T-helper 1 cell treated with Interleukin-12 subunit alpha and Interleukin-12 subunit beta and Interleukin-4 antibody, amounts not matched to agents 30 μg/mL and 1 μg/mL, for 36 hours (primary cell): ENCODE measurements around the gene SLC25A21.

Source experiments
- H3K27ac Mint-ChIP-seq: one replicate; pipeline ENCODE4 v1.8.0; 2021; ENCODE audit warnings: mild to moderate bottlenecking, mixed read lengths
- H3K27me3 Mint-ChIP-seq: one replicate; pipeline ENCODE4 v1.8.0; 2021; ENCODE audit warnings: low read depth, mixed read lengths
- H3K36me3 Mint-ChIP-seq: one replicate; pipeline ENCODE4 v1.8.0; 2021; ENCODE audit warnings: low read depth, mixed read lengths
- H3K4me1 Mint-ChIP-seq: one replicate; pipeline ENCODE4 v1.8.0; 2021; ENCODE audit warnings: low read depth, mixed read lengths
- H3K4me3 Mint-ChIP-seq: one replicate; pipeline ENCODE4 v1.8.0; 2021; ENCODE audit warnings: mild to moderate bottlenecking, moderate library complexity, mixed read lengths
- H3K9me3 Mint-ChIP-seq: one replicate; pipeline ENCODE4 v1.8.0; 2021; ENCODE audit warnings: mixed read lengths

The SLC25A21 gene

DNA sequence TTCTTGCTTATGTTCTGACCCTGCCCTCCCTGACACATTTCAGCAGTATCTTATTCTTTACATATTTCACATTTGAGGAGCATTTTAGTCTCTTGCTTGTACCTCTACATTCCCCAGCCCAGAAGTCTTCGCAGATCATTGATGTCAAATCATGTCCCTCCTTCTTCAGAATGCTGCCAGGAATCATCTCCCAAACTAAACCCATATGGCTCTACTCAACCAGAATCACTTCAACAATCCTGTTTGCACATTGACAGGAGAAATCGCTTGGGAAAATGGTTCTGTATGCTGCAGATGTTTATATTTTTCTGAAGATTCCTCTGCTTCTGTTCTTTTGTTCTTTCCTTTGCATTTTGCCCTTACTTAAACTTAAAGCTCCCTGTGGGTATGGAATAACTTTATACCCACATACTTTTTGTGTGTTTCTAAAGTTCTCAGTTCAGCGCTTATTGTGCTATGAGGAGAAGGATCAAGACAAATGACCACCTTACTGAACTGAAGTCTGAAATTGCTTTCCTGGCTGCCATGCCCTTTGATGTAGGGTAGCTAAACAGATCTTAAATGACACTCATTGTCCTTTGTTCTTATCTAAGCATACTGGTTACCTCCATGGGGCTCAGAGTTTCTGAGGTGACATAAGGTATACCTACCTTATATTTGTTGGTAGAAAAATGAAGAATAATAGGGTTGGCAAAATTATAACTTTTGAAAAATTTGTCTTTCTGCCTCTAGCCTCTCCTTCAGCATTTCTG is 134.6 kb downstream of the SLC25A21 start:
- Mint-ChIP-seq H3K27me3 (no peaks in the 10 kb centered on the region), H3K4me1 (no peaks in the 10 kb centered on the region), H3K4me3 (no peak overlapping the region), H3K9me3 (no peaks in the 10 kb centered on the region), H3K36me3 (no peaks in the 10 kb centered on the region), H3K27ac (no peak overlapping the region)

DNA sequence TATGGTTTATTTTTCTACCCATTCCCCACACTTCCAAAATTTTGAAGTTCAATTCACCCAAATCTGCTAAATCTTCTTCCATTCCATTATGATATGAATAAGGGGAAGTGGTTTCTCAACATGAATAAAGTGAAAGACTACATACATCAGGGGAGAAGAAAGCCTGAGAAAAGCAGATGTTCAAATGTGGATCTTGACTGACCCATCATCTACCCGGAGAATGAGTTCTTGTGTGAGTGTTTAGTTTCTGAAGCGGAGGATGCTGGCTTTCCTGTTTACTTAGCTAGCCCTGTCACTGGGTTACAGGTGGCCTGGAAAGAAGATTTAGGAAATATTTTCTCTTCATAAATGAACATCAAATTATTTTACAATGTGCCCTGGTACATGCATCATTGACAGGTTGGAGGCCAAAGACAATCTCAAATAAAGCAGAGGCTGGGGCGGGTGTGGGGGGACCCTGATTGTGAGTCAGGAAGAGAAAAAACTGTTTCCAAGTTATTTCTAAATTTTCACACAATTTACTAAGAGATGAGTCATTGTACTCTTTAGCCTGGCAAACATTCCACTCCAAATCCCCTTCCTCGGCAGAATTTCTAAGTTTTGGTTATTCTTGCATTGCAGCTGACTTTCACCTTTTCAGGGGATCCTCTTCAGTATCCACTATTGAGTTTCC is 135.6 kb downstream of the SLC25A21 start:
- Mint-ChIP-seq H3K27ac (no peak overlapping the region), H3K4me1 (no peaks in the 10 kb centered on the region), H3K9me3 (no peaks in the 10 kb centered on the region), H3K4me3 (no peak overlapping the region), H3K27me3 (no peaks in the 10 kb centered on the region), H3K36me3 (no peaks in the 10 kb centered on the region)

DNA sequence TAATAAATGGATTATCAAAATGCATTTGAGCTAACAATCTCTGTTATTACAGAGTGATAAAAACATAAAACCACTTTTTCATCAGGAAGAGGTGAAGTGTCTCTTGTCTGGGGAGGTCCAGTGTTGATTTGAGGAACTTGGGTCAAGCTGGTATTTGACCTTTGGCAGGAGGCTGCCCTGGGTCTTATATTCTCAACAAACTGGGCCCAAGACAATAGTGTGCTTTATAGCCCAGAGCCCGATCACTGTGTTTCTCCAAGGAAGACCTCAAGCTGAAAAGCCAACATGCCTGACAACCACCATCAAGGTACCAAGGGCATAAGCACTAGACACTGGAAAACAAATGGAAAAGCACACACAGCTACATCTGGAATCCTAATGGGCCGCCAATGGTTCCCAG is 137.0 kb downstream of the SLC25A21 start:
- H3K36me3 Mint-ChIP-seq, result no peaks in the 10 kb centered on the region
- no peaks in the 10 kb centered on the region for H3K27me3 Mint-ChIP-seq
- H3K4me3 Mint-ChIP-seq, result no peak overlapping the region
- no peak overlapping the region for H3K27ac Mint-ChIP-seq
- no peaks in the 10 kb centered on the region for H3K9me3 Mint-ChIP-seq
- H3K4me1 Mint-ChIP-seq, result no peaks in the 10 kb centered on the region

DNA sequence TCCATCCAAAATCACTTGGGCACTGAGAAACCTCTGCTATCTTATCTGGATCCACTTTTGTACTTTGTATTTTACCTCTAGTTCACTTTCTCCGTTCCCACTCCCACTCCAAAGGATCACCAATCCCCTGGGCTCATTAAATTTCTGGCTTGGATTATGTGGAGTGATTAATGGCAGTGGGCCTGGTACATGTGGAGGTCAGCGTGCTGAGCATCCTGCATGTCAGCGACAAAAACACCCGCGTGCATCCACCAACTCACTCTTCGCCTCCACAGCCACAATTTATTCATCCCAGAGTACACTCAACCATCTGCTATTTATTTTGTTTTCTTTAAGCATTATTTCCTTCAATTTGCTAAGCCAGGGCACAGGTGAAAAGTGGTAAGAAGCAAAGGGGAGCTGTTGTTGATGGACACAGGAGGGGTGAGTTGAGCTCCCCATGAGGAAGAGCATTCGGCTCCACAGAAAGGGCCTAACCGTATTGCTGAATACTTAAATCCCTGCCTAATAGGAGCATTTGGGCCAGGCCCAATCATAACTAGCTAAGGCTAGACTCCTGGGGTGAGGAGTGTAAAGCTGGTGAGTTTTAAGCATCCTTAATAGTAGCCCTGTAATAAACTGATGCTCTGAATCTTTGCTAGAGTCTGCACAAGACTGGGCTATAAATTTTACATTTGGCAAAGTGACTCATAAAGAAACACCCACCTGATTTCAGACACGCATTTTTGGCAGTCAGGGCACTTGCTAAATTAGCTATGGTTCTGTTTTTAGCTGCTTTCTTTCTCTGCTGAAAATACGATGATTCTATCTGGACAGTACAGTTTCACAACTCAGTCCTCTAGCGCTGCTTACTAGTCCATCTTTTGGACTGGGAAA is 137.8 kb downstream of the SLC25A21 start:
- no peak overlapping the region for H3K27ac Mint-ChIP-seq
- no peaks in the 10 kb centered on the region for H3K36me3 Mint-ChIP-seq
- no peaks in the 10 kb centered on the region for H3K9me3 Mint-ChIP-seq
- H3K27me3 Mint-ChIP-seq, result no peaks in the 10 kb centered on the region
- no peaks in the 10 kb centered on the region for H3K4me1 Mint-ChIP-seq
- H3K4me3 Mint-ChIP-seq, result no peak overlapping the region

DNA sequence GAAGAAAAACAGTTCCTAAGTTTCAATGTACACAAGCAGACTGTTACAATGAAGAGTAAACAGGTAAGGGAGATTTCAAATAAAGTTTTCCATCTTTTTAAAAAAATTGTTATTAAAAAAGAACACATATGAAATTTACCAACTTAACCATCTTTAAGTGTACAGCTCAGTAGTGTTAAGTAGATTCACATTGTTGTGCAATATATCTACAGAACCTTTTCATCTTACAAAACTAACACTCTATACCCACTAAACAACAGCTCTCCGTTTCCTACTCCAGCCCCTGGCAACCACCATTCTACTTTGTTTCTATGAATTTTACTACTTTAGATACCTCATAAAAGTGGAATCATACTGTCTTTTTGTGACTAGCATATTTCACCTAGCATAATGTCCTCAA is 139.5 kb downstream of the SLC25A21 start:
- H3K4me1 Mint-ChIP-seq, result no peaks in the 10 kb centered on the region

DNA sequence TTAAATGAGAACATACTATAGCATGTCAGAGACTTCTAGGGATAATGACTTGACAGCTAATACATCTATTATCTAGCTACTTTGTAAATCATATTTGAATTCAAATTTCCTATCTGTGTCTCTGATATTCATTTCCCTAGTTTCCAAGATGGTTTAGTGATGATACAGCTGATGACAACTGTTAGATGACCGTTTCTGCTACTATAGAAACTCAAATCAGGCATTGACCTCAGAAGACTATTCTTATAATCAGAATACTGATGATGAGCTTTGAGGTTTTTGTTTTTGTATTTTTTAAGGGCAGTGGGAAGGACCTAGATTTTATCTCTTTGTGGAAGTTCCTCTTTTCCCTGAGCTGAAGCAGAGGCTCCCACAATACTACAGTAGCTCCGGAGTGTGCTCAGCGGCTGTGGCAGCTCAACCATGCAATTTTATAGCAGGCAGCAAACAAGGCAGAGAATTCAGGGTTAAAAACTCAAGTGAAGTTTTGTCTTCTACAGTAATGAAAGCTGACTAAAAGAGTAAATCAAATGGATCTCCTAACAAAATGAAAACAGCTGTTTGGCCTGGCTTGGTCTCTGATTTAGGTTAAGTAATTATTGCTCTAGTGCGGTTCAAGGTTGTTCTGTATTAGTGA is 145.1 kb downstream of the SLC25A21 start:
- Mint-ChIP-seq H3K4me3 (no peak overlapping the region), H3K4me1 (no peaks in the 10 kb centered on the region), H3K9me3 (no peaks in the 10 kb centered on the region), H3K27me3 (no peaks in the 10 kb centered on the region), H3K36me3 (no peaks in the 10 kb centered on the region), H3K27ac (no peak overlapping the region)

More for the DNA sequence above, 139.5 kb downstream of the SLC25A21 start:
- no peaks in the 10 kb centered on the region for H3K9me3 Mint-ChIP-seq
- H3K27ac Mint-ChIP-seq, result no peak overlapping the region
- no peaks in the 10 kb centered on the region for H3K36me3 Mint-ChIP-seq
- no peak overlapping the region for H3K4me3 Mint-ChIP-seq
- H3K27me3 Mint-ChIP-seq, result no peaks in the 10 kb centered on the region

DNA sequence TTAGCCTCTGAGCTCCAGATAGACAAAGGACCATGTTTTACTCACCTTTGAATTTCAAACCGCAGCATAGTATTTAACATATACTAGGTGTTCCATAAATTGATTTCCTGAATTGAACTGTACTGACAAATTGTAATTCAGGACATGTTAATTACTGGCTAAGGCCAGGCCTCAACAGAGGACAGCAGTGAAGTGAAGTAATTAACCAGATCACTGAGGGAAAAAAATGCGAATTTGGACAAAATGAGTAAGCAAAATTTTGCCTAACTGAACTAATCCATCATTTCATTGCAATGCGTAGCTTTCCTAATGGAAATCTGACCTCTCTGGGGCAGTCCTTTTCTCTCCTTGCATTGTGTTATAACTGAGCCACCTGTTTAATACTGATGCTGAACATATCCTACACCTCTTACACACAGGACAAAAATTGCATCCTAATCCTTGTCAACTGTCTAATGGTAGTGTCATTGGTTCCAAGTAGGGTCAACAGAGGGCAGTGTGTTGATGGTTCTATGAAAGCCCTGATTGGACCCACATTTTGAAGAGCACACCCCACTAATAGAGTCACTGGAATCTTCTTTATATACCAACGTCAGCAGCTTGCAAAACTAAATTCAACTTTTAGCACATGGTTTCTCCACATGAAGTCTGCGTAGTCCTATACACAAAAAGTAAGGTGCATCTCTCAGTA is 148.4 kb downstream of the SLC25A21 start:
- Mint-ChIP-seq H3K9me3 (no peaks in the 10 kb centered on the region), H3K36me3 (no peaks in the 10 kb centered on the region), H3K4me3 (no peak overlapping the region), H3K27me3 (no peaks in the 10 kb centered on the region), H3K4me1 (no peaks in the 10 kb centered on the region), H3K27ac (no peak overlapping the region)

DNA sequence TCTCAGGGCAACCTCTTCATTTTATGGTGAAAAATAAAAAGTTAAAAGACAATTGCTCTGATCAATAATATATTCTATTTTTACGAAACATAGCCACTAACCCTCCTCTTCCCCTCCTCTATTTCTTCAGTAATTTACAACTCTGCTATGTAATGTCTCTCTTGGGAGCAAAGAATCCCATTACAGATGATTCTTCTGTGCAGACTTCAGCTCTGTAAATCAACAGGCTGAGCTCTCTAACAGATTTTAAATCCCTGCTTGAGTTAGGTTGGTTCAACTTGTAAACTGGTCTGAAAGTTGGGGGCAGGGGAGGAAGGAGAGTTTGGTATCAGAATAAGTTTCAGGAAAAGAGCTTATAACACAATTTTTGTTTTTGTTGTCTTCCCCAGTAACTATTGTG is 151.0 kb downstream of the SLC25A21 start:
- no peaks in the 10 kb centered on the region for H3K27me3 Mint-ChIP-seq
- H3K27ac Mint-ChIP-seq, result no peak overlapping the region
- no peak overlapping the region for H3K4me3 Mint-ChIP-seq
- peaks cover 7% of the 10 kb centered on the region for H3K9me3 Mint-ChIP-seq
- H3K4me1 Mint-ChIP-seq, result no peaks in the 10 kb centered on the region
- H3K36me3 Mint-ChIP-seq, result no peaks in the 10 kb centered on the region

DNA sequence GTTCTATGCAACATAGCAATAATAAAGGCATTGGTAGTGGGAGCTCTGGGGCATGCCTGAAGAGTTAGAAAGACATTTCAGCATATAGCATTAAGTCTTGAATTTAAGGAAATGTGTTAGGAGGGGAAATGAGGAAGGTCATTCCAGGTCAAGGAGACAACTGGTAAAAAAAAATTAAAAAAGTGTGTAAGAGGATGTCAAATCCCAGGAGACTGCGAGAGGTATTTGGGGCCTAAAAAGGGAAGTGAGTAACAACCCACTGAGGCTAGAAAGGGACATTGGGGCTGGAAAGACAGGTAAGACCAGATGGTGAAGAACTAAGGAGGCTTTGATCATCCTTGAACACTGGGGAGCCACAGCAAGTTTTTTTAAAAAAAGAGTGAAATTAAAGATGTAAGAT is 152.9 kb downstream of the SLC25A21 start:
- Mint-ChIP-seq H3K36me3 (no peaks in the 10 kb centered on the region), H3K4me1 (no peaks in the 10 kb centered on the region), H3K27me3 (no peaks in the 10 kb centered on the region), H3K4me3 (no peak overlapping the region), H3K9me3 (peaks cover 7% of the 10 kb centered on the region), H3K27ac (no peak overlapping the region)

DNA sequence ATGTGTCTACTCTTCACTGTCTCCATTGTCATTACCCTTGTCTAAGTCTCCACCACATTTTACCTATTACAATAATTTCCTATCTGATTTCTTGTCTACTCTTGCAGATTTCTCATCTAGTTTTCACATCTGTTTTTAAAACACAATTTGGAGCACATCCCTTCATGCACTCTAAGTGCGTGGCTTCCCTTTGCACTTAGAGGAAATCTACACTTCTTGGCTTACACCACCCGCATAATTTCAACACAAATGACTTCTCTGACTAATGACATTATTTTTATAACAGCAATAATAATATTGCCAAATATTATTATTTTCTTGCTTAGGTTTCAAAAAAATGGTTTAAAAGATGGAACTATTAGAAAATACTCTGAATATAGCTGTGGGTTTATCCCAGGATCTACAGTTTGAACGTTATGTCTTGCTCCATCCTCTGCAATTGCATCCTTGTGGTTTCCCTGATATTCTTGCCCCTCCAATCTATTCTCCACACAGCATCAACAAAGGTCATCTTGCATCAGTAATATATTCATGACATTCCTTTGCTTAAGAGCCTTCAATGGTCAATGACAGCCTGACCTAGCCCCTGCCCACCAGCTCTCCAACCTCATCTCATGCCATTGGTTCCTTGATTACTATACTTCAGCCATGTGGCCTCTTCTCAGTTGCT is 153.7 kb downstream of the SLC25A21 start:
- Mint-ChIP-seq H3K4me1 (no peaks in the 10 kb centered on the region), H3K36me3 (no peaks in the 10 kb centered on the region), H3K27me3 (no peaks in the 10 kb centered on the region), H3K27ac (no peak overlapping the region), H3K9me3 (peaks cover 7% of the 10 kb centered on the region), H3K4me3 (no peak overlapping the region)

DNA sequence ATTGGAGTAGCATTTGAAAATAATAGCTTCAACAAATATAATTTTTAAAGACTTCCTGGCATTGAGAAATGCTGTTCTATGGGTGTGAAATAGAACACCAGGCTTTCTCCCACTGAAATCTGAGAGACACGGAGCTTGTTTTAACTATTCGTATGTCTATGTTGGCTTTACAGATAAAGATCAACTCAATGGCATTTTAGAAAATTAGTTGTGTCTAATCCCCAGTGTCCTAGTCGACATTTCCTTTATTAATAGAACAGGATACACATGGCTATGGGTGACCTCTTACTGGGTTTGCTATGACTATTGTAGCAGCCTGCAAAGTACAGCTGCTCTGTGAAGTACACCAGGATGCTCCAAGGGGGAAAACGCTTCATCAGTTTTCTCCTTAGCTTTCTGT is 159.3 kb downstream of the SLC25A21 start:
- no peak overlapping the region for H3K27ac Mint-ChIP-seq
- H3K4me1 Mint-ChIP-seq, result no peaks in the 10 kb centered on the region
- H3K9me3 Mint-ChIP-seq, result peaks cover 7% of the 10 kb centered on the region
- no peaks in the 10 kb centered on the region for H3K27me3 Mint-ChIP-seq
- no peaks in the 10 kb centered on the region for H3K36me3 Mint-ChIP-seq
- no peak overlapping the region for H3K4me3 Mint-ChIP-seq

DNA sequence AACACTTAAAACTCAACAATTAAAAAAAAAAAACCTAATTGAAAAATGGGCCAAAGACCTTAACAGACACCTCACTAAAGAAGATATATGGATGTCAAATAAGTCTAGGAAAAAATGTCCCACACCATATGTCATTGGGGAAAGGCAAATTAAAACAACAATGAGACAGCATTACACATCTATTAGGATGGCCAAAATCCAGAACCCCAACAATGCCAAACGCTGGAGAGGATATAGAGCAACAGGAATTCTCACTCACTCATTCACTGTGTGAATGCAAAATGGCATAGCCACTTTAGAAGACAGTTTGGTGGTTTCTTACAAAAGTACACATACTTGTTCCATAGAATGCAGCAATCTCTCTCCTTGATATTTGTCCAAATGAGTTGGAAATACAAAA is 173.7 kb downstream of the SLC25A21 start:
- Mint-ChIP-seq H3K27ac (no peak overlapping the region), H3K36me3 (no peaks in the 10 kb centered on the region), H3K27me3 (no peaks in the 10 kb centered on the region), H3K9me3 (peaks cover 7% of the 10 kb centered on the region), H3K4me3 (no peak overlapping the region), H3K4me1 (no peaks in the 10 kb centered on the region)

DNA sequence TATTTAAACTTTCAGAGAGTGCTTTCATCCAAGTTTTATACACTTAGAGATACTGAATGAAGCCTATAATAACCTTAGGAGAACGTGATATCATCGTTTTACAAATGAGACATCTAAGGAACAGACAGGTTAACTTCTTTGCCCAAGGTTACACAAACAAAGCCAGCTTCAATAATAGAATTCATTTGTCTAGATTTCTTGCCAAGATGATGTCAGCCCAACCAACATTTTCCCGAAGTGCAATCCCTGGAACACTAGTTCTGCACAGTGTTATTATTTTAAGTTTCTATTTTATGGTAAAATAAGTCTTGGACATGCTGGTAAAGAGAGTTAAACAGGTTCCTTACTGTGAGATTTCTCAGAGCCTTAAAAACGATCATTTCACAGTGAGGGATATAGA is 174.6 kb downstream of the SLC25A21 start:
- Mint-ChIP-seq H3K4me3 (no peak overlapping the region), H3K27ac (no peak overlapping the region), H3K4me1 (no peaks in the 10 kb centered on the region), H3K36me3 (no peaks in the 10 kb centered on the region), H3K9me3 (peaks cover 3% of the 10 kb centered on the region), H3K27me3 (no peaks in the 10 kb centered on the region)
